NCI-H2196 treated with DMSO at 0.1 percent for 48 hours (cell line): Measurements from ENCODE around the gene KRTAP10-4.
"Not testable (repeated sequence)": the region's sequence is repeated elsewhere in the genome, so short reads cannot be mapped to it uniquely, and the experiment has no call there.

Experiments
- DNase-seq: peaks from one replicate; lab custom pipeline; 2025; ENCODE audit not compliant: unreplicated experiment; lab: John Stamatoyannopoulos, UW

The KRTAP10-4 gene

DNA sequence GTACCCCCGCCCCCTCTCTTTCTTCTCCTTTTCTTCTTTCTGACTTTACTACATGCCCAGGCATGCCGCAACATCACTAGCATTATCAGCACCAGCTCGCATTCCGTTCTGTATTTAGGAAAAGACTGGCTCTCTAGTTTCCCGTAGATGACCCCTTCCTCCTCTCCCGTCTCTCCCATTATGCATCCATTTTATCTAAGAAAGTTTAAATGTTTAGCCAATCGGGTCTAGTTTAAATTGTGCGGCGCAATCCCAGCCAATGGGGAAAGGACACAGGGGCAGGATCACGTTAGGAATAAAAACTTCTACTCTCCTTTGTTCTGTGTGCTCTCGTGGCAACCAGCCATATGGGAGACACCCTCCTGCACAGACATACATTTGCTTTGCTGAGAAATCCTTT, 24.5 kb downstream of the KRTAP10-4 start:
- no peak for DNase-seq

DNA sequence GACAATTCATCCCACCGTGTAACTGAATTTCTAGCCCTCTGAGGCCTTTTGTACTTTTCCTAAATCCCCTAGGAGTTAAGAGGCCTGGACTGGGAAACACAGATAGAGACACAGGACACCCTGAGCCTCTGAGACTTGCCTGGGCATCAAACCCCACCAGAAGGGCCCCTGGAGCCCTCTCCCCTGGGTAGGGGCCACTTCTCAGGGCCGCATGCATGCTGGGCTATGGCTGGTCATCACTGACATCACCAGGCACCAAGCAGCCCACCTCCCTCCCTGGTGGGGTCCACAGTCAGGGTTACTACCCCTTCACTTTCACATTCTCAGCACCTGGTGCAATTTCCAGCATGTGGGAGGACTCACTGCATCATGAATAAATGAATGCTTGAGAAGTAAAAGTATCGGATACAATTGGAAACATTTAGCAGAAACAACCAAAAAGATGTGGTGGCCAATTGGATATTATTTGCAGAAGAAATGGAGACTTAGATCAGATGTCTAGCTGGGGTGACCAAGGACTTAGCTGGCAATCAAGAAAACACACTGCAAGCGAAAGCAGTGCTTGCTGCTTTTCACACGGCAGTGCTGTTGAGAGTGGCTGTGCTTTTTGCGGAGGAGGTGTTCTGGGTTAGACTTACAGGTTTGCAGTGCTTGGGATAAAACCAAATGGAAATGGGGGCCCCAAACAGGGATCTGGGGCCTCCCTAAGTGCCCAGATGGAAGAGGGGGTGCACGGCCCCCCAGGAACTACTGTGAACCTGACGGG, 25.9 kb downstream of the KRTAP10-4 start:
- no peak for DNase-seq

DNA sequence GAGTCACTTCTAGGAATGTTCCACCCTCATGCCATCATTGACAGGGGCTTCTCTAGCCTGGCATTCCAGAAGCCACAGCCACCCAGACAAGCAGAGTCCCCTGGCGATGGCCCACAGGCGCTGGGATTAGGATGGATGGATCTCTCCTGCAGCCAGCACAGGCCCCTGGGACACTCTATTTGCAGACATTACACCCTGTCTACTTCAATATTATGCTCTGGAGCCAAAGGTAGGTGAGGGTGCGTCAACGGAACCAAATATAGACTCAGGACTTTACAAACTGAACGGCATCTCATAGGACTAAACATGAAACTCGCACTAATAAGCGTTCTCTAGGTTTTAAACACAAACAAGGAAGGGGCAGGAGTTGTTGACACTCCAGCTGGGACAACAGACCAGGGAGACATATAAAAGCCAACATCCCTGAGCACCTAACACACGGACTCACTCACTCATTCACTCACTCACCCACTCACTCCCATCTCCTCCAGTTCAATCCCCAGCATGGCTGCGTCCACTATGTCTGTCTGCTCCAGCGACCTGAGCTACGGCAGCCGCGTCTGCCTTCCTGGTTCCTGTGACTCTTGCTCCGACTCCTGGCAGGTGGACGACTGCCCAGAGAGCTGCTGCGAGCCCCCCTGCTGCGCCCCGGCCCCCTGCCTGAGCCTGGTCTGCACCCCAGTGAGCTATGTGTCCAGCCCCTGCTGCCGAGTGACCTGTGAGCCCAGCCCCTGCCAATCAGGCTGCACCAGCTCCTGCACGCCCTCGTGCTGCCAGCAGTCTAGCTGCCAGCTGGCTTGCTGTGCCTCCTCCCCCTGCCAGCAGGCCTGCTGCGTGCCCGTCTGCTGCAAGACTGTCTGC, 26.8 kb downstream of the KRTAP10-4 start, which contains the start of gene KRTAP10-7:
KRTAP10-7 (plus strand) TSS at position 480 of the 861 bp plus-strand sequence; CDS start at position 505, 25 bp downstream.
- DNase-seq, result not testable (repeated sequence)

DNA sequence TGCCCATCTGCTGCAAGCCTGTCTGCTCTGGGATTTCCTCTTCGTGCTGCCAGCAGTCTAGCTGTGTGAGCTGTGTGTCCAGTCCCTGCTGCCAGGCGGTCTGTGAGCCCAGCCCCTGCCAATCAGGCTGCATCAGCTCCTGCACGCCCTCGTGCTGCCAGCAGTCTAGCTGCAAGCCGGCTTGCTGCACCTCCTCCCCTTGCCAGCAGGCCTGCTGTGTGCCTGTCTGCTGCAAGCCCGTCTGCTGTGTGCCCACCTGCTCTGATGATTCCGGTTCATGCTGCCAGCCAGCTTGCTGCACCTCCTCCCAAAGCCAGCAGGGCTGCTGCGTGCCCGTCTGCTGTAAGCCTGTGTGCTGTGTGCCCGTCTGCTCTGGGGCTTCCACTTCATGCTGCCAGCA, 27.6 kb downstream of the KRTAP10-4 start:
- DNase-seq, result not testable (repeated sequence)

DNA sequence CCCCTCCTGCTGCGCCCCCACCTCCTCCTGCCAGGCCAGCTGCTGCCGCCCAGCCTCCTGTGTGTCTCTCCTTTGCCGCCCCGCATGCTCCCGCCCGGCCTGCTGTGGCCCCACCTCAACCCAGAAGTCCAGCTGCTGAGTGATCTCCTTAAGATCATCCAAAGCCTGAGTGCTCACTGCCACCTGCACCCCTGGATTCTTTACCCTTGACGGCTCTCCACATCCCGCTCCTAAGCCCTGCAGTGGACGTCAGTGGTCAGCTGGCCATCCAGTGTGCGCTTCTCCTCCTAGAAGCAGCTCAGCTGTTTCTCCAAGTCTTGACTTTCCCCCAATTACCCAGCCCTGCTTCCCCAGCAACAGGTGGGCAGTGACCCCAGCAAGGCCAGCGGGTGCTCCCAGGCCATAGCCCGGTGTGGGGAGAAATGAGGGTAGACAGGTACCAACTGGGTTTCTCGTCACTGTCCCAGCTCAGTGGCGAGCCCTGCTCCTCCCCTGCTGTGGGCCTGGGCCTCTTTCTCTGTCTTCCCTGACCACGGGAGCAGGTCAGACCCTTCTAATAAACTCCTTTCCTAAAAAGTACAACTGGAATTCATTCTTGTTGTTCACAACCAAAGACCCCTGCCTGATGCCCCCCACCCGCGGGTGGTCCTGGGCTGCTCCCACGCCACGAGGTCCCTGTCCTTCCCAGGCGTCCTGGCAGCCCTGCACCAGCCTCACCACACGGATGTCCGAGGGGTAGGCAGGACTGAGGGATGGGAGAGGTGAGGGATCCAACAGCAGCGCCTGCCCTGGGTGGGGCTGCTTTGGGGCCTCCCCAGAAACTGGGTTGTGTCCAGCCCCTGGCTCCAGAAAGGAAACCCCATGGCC, 28.3 kb downstream of the KRTAP10-4 start:
- DNase-seq, result no peak

DNA sequence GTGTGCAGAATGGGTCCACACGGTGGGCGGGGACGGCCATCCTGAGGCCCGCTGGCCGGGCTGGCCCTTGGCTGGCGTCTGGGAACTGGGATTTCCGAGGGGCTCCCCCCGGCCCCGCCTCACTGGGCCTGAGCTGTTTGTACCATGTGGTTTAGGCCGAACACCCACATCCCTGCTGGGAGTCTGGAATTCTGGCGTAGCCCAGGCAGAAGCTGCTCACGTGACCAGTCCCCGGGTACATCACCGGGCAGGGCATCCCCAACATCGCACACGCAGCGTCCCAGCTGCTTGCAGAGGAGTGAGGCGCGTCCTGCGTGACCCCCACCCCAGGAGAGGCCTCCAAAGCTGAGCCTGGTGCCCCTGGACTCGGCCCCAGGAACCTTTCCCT, 28.9 kb downstream of the KRTAP10-4 start:
- no peak for DNase-seq

DNA sequence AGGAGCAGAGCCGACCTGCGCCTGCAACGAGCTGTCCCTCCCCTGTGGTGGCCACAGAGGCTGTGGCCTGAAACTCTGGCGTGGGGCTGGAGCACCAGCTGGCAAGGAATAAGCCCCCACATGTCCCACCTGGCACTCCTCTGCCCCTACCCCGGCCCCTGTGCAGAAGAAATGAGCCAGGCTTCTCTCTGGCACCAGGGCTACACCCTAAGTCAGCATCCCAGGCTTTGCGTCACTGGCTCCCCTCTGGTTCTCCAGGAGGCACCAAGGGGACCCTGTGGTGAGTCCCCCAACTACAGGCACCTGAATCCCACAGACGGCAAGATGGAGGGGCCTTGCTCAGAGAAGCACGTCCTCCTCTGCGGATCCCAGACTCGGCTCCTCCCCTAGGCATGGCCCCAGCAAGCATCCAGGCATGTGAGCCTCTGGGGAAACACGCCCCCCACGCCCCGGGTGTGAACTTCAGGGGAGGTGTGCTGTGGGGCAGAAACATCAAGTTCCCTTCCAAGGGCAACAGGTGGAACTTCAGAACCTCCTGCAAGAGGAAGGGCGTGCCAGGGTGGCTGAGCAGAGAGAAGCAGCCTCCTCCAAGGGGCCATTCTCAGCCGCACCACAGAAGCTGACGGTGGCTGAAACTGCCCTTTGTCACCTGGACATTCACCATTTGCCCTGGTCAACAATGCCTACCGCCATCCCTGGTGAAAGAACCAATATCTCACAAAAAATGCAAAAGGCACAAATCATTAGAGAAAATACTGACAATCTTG, 29.8 kb downstream of the KRTAP10-4 start:
- no peak for DNase-seq

DNA sequence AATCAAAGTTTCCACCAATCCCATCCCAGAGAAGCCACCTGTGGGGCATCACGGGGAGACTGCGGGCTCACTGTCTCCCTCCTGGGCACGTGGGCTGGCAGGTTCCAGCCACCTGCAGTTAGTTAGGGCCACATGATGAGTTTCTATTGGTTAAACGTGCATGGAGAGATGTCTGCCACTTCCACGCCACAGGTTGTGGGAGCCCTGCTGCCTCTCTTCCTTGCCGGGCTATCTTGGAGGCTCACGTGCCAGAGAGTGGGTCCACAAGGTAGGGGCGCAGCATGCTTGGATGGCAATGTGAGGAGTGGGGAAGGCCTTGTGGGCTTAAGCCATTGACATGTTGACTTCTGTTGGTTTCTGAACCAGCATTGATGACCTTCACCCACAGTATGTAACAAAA, 30.4 kb downstream of the KRTAP10-4 start:
- no peak for DNase-seq

DNA sequence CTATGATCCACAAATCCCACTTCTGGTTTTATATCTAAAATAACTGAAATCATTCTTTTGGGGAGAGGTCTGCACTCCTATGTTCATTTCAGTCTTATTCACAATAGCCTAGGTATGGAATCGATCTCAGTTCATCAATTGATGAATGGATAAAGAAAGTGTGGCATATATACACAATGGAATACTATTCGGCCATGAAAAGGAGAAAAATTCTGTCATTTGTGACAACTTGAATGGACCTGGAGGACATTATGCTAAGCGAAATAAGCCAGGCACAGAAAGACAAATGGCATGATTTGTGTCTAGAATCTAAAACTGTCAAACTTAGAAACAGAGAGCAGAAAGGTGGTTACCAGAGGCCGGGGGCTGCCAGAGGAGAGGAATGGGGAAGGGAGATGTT, 33.0 kb downstream of the KRTAP10-4 start:
- DNase-seq, result no peak

DNA sequence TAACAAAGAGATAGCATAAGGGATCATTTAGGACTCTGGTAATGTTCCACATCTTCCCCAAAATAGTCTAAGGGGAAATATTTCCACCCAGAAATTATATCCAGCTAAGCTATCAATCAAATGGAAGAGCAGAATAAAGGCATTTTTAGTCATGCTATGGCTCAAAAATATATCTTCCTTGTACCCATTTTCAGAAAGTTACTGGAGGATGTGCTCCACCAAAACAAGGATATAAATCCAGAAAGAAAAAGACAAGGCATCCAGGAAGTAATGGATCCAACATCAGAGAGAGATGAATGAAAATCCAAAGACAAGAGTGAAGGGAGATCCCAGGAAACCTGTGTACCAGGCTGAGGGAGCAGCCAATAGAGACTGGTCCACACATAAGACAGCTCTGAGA, 35.7 kb downstream of the KRTAP10-4 start:
- no peak for DNase-seq

DNA sequence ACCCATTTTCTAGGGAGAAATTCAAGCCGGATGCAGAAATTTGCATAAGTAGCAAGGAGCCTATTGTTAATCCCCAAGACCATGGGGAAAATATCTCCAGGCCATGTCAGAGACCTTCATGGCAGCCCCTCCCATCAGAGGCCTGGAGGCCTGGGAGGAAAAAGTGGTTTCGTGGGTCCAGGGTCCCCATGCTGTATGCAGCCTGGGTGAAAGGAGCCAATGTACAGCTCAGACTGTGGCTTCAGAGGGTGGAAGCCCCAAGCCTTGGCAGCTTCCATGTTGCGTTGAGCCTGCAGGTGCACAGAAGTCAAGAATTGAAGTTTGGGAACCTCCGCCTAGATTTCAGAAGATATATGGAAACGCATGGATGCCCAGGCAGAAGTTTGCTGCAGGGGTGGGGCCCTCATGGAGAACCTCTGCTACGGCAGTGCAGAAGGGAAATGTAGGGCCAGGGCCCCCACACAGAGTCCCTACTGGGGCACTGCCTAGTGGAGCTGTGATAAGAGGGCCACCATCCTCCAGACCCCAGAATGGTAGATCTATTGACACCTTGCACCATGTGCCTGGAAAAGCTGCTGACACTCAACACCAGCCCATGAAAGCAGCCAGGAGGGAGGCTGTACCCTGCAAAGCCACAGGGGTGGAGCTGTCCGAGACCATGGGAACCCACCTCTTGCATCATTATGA, 36.8 kb downstream of the KRTAP10-4 start:
- not testable (repeated sequence) for DNase-seq

DNA sequence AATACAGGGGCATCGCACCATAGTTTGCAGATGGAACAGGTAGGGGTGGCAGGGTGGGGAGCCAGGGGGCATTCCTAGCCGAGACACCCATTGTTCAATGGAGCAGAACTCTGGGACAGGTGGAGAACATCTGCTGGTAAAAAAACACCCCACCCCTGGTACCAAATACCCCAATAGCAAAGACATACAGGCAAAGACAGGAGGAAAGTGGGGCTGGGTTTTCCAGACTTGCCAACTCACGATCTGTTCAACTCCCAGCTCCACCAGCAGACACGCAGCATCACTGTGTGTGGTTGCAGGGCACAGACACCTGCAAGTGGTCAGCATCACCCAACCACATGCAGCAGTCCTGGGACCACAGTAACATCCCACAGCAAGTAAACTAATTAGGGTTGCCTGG, 38.0 kb downstream of the KRTAP10-4 start:
- DNase-seq, result no peak

DNA sequence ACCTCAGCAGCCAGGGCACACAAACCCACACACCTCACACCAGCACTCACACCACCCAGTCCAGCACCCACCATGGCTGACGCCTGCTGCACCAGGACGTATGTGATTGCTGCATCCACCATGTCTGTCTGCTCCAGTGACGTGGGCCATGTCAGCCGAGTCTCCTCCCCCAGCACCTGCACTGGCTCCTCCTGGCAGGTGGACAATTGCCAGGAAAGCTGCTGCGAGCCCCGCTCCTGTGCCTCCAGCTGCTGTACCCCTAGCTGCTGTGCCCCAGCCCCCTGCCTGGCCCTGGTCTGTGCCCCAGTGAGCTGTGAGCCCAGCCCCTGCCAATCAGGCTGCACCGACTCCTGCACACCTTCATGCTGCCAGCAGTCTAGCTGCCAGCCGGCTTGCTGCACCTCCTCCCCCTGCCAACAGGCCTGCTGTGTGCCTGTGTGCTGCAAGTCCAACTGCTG, 38.5 kb downstream of the KRTAP10-4 start, which contains the start of gene KRTAP10-8:
KRTAP10-8 (plus strand) TSS at position 51 of the 458 bp plus-strand sequence; CDS start at position 73, 22 bp downstream.
- DNase-seq, result no peak

DNA sequence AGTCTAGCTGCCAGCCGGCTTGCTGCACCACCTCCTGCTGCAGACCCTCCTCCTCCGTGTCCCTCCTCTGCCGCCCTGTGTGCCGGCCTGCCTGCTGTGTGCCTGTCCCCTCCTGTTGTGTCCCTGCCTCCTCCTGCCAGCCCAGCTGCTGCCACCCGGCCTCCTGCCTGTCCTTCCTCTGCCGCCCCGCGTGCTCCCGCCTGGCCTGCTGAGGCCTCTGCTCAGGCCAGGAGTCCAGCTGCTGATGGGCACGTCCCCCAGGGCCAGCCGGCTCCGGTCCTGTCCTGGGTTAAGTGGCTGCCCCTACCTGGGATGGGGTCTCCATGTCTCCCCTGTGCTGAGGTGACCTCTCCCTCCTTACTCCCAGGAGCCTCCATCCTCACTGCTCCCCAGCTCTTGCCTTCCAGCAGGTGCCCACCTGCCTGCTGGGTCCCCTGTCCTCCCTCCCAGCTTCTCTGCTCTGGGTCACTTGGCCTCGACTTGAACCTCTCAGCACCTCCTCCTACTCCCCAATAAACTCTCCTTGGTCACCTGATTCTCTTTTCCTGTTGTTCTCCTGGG, 39.2 kb downstream of the KRTAP10-4 start:
- no peak for DNase-seq

DNA sequence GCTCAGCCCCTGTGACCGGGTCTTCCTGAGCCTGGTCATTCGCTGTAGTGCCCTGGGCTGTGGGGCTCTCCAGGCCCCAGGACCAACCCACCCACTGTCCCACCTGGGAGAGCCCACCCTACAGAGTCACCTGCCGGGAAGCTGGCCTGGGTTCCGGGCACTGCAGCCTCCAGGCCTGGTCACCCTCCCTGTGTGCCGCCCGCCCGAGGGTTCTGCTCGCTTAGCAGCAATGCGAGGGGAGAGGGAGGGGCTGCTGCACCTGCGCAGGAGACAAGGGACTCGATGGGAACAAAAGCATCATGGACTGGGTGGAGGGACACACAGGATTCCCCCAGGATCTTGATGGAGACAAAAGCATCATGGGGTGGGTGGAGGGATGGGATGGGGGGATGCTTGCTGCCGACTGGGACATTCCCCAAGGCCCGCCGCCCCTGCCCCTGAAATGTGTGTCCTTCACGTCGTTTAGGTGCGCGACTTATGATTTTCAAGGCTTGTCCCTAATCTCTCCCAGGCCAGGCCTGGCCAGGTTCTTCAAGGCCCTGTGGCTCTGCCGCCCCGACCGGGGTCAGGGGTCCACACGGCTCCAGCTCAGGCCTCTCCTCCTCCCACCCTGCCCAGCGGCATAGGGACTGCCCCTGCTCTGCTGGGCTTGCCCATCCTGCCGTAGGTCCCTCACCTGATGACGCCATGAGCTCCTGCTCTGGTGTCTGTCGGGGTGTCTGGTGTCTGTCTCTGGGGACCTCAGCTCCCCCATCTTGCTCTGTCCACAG, 40.0 kb downstream of the KRTAP10-4 start:
- DNase-seq, result no peak

DNA sequence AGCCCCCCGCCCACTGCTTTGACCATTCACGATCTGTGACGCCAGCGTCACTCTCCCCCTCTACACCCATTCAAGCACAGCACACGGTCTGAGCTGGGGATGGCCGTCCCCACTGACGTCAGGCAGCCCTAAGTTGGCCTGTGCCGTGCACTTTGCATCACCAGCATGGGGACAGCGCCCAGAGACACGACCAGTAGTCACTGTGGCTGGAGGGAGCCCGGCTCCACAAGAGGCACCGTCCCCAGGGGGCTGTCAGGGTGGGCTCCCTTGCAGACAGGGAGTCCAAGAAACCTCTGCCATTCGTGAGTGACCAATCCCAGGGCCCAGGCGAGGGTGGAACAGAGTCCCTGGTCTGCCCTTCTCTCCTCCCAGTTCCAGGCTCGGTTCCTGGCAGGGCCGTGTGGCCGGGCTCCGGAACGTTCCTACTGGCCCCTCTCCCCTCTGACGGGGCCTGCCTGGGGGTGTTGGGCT, 40.7 kb downstream of the KRTAP10-4 start:
- no peak for DNase-seq

DNA sequence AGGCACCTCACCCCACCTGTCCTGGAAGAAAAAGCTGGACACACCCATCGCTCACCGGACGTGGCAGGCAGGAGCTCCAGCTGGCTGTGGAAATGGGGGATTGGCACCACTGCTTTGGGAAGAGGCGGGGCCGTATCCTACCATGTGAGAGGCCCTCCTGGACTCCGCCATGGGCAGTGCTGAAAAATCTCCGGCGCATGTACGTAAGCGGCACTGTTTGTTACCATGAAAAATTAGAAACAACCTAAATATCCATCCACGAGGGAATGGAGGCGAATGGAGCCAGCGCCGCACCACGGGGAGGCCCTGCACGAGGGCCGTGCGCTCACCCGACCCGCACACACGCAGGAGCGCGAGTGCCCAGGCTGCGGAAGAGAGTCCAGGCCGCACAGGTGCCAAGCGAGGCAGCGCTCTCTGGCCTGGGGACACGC, 41.4 kb downstream of the KRTAP10-4 start:
- no peak for DNase-seq

DNA sequence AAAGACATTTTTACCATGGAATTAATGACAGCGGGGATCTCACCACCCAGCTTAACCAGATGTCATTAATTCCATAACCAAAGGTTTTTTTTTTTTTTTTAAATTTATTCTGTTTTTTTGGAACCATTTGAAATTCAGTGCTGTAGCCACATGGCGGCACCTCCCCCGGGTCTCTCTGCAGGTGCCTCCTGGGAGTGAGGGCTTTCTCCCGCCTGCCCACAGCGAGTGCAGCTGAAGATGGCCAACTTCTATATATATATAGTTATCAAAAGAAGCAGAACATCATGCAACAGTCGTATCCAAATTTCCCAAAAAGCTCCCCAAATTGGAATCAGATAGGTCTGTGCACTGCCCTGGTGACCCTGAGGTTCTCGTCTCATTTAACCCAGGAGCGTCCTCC, 41.9 kb downstream of the KRTAP10-4 start:
- DNase-seq, result no peak
